GM12878 (cell line): ENCODE results near the gene ZSCAN4. TPM values are rescaled to one million over a fixed set of nuclear protein-coding genes. Genes with fewer than 3 reads are reported as not detected.

Source experiments
- ATAC-seq: fragments of 200-7000 bp; cut with Tn5 transposase; 3 replicates; pipeline ENCODE4 v1.9.1; 2020; ENCODE audit warnings: mild to moderate bottlenecking, moderate library complexity
- BruUV-seq: library from RNA; stranded (reverse); fragments of 400-500 nt; replicated peaks from 2 replicates; lab custom pipeline; 2021; lab: Mats Ljungman, UMichigan
- CTCF ChIA-PET: fragments of 300-600 bp; sonication (Branson Sonifier 250); formaldehyde crosslinking; extraction: SDS; loops from one replicate; lab custom pipeline; 2021; ENCODE audit warnings: inconsistent platforms; lab: Yijun Ruan, JAX
- POLR2A ChIA-PET: fragments of 350-600 bp; formaldehyde crosslinking; extraction: SDS; loops from one replicate; lab custom pipeline; 2021; ENCODE audit warnings: inconsistent platforms; lab: Charles Lee
- RAD21 ChIA-PET: fragments of 300-600 bp; sonication (Branson Sonifier 250); formaldehyde crosslinking; loops from one replicate; lab custom pipeline; 2023; ENCODE audit warnings: antibody characterized with exemption; ENCODE audit not compliant: unreplicated experiment; lab: Charles Lee
- SMC1A ChIA-PET: fragments of 300-600 bp; sonication (Branson Sonifier 250); formaldehyde crosslinking; loops from one replicate; lab custom pipeline; 2023; ENCODE audit not compliant: unreplicated experiment, uncharacterized antibody; lab: Charles Lee
- DNase-seq: peaks from one replicate; pipeline ENCODE4 v3.0.0-alpha.2; 2011; ENCODE audit warnings: low read depth, low spot score
- FAIRE-seq: peaks from 3 replicates; lab custom pipeline; 2011; peaks lifted over from hg19 to GRCh38; lab: Jason Lieb, UNC
- H2AFZ ChIP-seq: 2 replicates; pipeline ENCODE4 v1.6.0; 2011; ENCODE audit warnings: low read depth, low read length, control low read depth; ENCODE audit not compliant: control insufficient read depth
- H3K27ac ChIP-seq: 2 replicates; pipeline ENCODE4 v1.5.1; 2011; ENCODE audit warnings: control low read depth; ENCODE audit not compliant: control insufficient read depth, insufficient read depth
- H3K27me3 ChIP-seq, 2 experiments: replicated peaks in 1 of 2; 2 replicates each; pipeline versions ENCODE4 v1.6.0 to v1.6.1; 2011; ENCODE audit warnings: low read length in 1 of 2; ENCODE audit not compliant: control insufficient read depth in 2 of 2, insufficient read depth in 2 of 2
- H3K36me3 ChIP-seq, 2 experiments: 2 replicates each; pipeline ENCODE4 v1.5.1; 2011; ENCODE audit warnings: low read length in 1 of 2; ENCODE audit not compliant: control insufficient read depth in 2 of 2, insufficient read depth in 2 of 2
- H3K4me1 ChIP-seq: 2 replicates; pipeline ENCODE4 v1.6.1; 2011; ENCODE audit warnings: mild to moderate bottlenecking, low read length, moderate library complexity, mixed read lengths; ENCODE audit not compliant: control insufficient read depth, insufficient read depth
- H3K4me2 ChIP-seq: 2 replicates; pipeline ENCODE4 v1.6.0; 2011; ENCODE audit warnings: control low read depth; ENCODE audit not compliant: control insufficient read depth, insufficient read depth
- H3K4me3 ChIP-seq: fragments of 200-600 bp; sonication (generic); 2 replicates; pipeline ENCODE4 v1.5.1; 2016
- H3K79me2 ChIP-seq: 2 replicates; pipeline ENCODE4 v1.6.0; 2011; ENCODE audit warnings: low read length; ENCODE audit not compliant: control insufficient read depth, insufficient read depth
- H3K9ac ChIP-seq: 2 replicates; pipeline ENCODE4 v1.8.0; 2011; ENCODE audit warnings: low read length, control low read depth, mixed read lengths; ENCODE audit not compliant: control insufficient read depth, insufficient read depth
- H3K9me3 ChIP-seq: replicated peaks from 3 replicates; pipeline ENCODE4 v1.5.1; 2011; ENCODE audit warnings: mild to moderate bottlenecking, low read length; ENCODE audit not compliant: control insufficient read depth, insufficient read depth
- H4K20me1 ChIP-seq: 2 replicates; pipeline ENCODE4 v1.6.0; 2011; ENCODE audit not compliant: control insufficient read depth, insufficient read depth
- BCL11A ChIP-seq: IDR thresholded peaks from 2 replicates; pipeline ENCODE4 v1.6.1; 2011; ENCODE audit warnings: low read depth, low read length
- BHLHE40 ChIP-seq, 2 experiments: fragments of 450-650 bp in 1 of 2; IDR thresholded peaks; 2 replicates each; pipeline ENCODE4 v1.6.1; 2011 to 2017; ENCODE audit warnings: low read depth in 2 of 2, borderline replicate concordance in 1 of 2, improper control_type of control experiment in 1 of 2, low read length in 1 of 2, mild to moderate bottlenecking in 1 of 2
- CBFB ChIP-seq: IDR thresholded peaks from 2 replicates; pipeline ENCODE4 v1.6.1; 2016; ENCODE audit warnings: antibody characterized with exemption, low read depth
- CREB1 ChIP-seq: IDR thresholded peaks from 2 replicates; pipeline ENCODE4 v1.6.1; 2012; ENCODE audit warnings: low read depth, mild to moderate bottlenecking, inconsistent platforms
- CREM ChIP-seq: IDR thresholded peaks from 2 replicates; pipeline ENCODE4 v1.6.1; 2014; ENCODE audit warnings: antibody characterized with exemption, low read depth
- GABPA ChIP-seq: IDR thresholded peaks from 2 replicates; pipeline ENCODE4 v1.6.1; 2014; ENCODE audit warnings: antibody characterized with exemption, low read depth, mild to moderate bottlenecking, inconsistent platforms
- IKZF1 ChIP-seq: fragments of 450-650 bp; conservative IDR thresholded peaks from 2 replicates; pipeline ENCODE4 v1.6.1; 2017; ENCODE audit warnings: antibody characterized with exemption, mild to moderate bottlenecking
- MXI1 ChIP-seq: fragments of 150-350 bp; IDR thresholded peaks from 2 replicates; pipeline ENCODE4 v1.6.1; 2011; ENCODE audit warnings: low read depth, mild to moderate bottlenecking, inconsistent platforms, low read length, improper control_type of control experiment
- NFYB ChIP-seq: IDR thresholded peaks from 2 replicates; pipeline ENCODE4 v1.6.1; 2011; ENCODE audit warnings: low read depth, mild to moderate bottlenecking, low read length, improper control_type of control experiment, moderate library complexity; ENCODE audit not compliant: insufficient read depth
- NR2C1 ChIP-seq: fragments of 450-650 bp; IDR thresholded peaks from 2 replicates; pipeline ENCODE4 v1.6.1; 2017; ENCODE audit warnings: antibody characterized with exemption, mild to moderate bottlenecking, moderate library complexity
- POLR2A ChIP-seq: IDR thresholded peaks from 2 replicates; pipeline ENCODE4 v1.6.1; 2011; ENCODE audit warnings: low read depth, mild to moderate bottlenecking, low read length
- POLR2AphosphoS5 ChIP-seq: IDR thresholded peaks from 2 replicates; pipeline ENCODE4 v1.6.1; 2011; ENCODE audit warnings: mild to moderate bottlenecking, low read length, inconsistent platforms
- RB1 ChIP-seq: fragments of 450-650 bp; formaldehyde crosslinking; IDR thresholded peaks from 2 replicates; pipeline ENCODE4 v1.6.1; 2017; ENCODE audit warnings: mild to moderate bottlenecking, borderline replicate concordance
- RBBP5 ChIP-seq: fragments of 200-600 bp; sonication (generic); conservative IDR thresholded peaks from 2 replicates; pipeline ENCODE4 v1.6.1; 2016
- SIN3A ChIP-seq: IDR thresholded peaks from 2 replicates; pipeline ENCODE4 v1.6.1; 2012; ENCODE audit warnings: low read depth, low read length, improper control_type of control experiment
- WGBS: methylation state at CpG from one replicate; pipeline ENCODE4 v1.1.6; 2016; ENCODE audit warnings: low lambda C conversion rate; ENCODE audit not compliant: insufficient replicate concordance, insufficient coverage; ENCODE audit errors: missing lambda C conversion rate; 5-methylcytosine and 5-hydroxymethylcytosine counted together
- in situ Hi-C: fragments of 300-500 bp; cut with MboI; formaldehyde crosslinking; loops from 9 replicates; pipeline ENCODE4 v1.14.3; 2018; ENCODE audit warnings: mixed read lengths
- intact Hi-C: fragments of 100-400 bp; cut with micrococcal nuclease; formaldehyde crosslinking; loops from one replicate; pipeline ENCODE4 v1.14.2; 2022; ENCODE audit not compliant: unreplicated experiment
- polyA plus RNA-seq, 11 experiments: library from polyadenylated mRNA; depleted of rRNA in 4 of 11; unstranded in 6 of 11; stranded (reverse) in 5 of 11; fragments of >200 nt; fragmentation: Nextera tagmentation in 4 of 11; fragmentation: Illumina TruSeq in 1 of 11; extraction: Ambion mirVana in 4 of 11; extraction: Trizol in 1 of 11; gene quantifications; 1 replicate in 1 of 11; 2 replicates in 10 of 11; pipeline versions ENCODE4 v1.2.1 to v1.2.3, GENCODE V29; 2011 to 2016; ENCODE audit warnings: inconsistent platforms in 2 of 11, missing spikeins in 2 of 11, low read depth in 1 of 11
- total RNA-seq, 4 experiments: library from RNA; depleted of rRNA in 3 of 4; stranded (reverse); fragments of >200 nt in 3 of 4; fragmentation: Illumina TruSeq in 1 of 4; extraction: Trizol in 1 of 4; gene quantifications; 2 replicates each; pipeline versions ENCODE4 v1.2.1 to v1.2.3, GENCODE V29; 2013 to 2021
- TF ChIP-seq, protein P1 (sequence below): fragments of 450-650 bp; IDR thresholded peaks from 2 replicates; pipeline ENCODE4 v1.6.1; 2017; ENCODE audit warnings: low read depth, mild to moderate bottlenecking, moderate library complexity
- TF ChIP-seq, protein P2 (sequence below), 3 experiments: IDR thresholded peaks in 2 of 3; conservative IDR thresholded peaks in 1 of 3; 2 replicates each; pipeline ENCODE4 v1.5.1; 2011; ENCODE audit warnings: low read depth in 3 of 3, low read length in 3 of 3, mild to moderate bottlenecking in 3 of 3, control low read depth in 2 of 3, moderate library complexity in 2 of 3, inconsistent platforms in 1 of 3, mixed read lengths in 1 of 3; ENCODE audit not compliant: control insufficient read depth in 2 of 3, insufficient read depth in 1 of 3; ENCODE audit errors: extremely low read depth in 1 of 3
- TF ChIP-seq, protein P3 (sequence below): IDR thresholded peaks from 2 replicates; pipeline ENCODE4 v1.6.1; 2012; ENCODE audit warnings: low read depth, low read length, improper control_type of control experiment

The ZSCAN4 gene
- total and polyA plus RNA-seq, 10 of the 15 experiments (the other 5 are each of a cell fraction or from before 2014, with no cell fraction given) = 0.04 to 0.10 (median 0.06) TPM; not detected in 7

DNA sequence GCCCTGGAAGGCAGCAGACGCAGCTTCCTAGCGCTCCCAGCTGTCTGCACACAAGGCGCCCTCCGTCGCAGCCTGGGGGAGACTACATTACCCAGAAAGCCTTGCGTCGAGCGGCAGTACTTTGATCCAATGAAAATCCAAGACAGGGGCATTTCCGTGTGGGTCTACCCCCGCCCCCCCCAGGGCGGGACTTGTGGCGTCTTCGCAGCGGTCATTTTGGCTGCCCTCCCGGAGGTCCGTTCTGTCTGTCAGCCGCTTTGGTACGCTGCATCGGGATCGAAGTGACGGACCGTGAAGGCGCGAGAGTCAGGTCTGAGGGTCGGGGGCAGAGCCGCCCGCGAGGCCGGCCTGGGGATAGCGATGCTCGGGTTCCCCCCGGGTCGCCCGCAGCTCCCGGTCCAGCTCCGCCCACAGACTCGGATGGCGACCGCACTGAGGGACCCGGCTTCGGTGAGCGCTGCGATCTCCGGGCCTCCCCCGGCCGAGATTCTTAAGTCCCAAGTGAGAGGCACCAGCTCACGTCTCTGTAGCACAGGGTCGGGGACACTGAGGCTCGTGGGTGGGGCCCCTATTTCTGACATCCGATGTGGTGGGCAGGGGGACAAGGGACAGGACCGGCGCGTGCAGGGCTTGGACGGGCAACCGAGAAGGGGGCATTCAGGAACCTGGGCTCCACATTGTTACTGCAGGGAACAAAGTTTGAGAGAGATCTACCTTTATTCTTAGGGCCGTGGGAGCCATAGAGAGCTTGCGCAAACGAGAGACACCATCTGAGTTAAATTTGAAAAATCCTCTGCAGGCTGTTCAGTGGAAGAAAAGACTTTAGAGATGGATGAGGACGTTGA lies 35.5 kb upstream of the ZSCAN4 start, which contains the start of gene ZNF211:
TSS of gene ZNF211 (plus strand) at position 182 of the 845 bp plus-strand sequence. CDS start at position 361, 179 bp downstream.
- 5% methylated on average over 58 of the region's 59 CpGs for WGBS
- H4K20me1 ChIP-seq = no peaks in the 10 kb centered on the region
- DNase-seq (peak; percentile 82), ATAC-seq (peak; percentile 100), FAIRE-seq (peak; percentile 92)
- H3K9ac ChIP-seq = peak within 1 kb of the TSS; percentile 81
- in situ Hi-C loops = no loop called here
- no peaks in the 10 kb centered on the region; the same call in 1 of the 2 replicates for H3K4me1 ChIP-seq
- intact Hi-C loops = loop anchor here (2.0 kb wide), 1 partner anchor 54 kb away; the partner anchor contains the start of gene ZNF416
- peak within 1 kb of the TSS; percentile 91 for H3K4me2 ChIP-seq
- no TSS peak for BruUV-seq
- no peaks in the 10 kb centered on the region for H3K27me3 ChIP-seq
- H3K79me2 ChIP-seq = no peaks in the 10 kb centered on the region; the same call in 1 of the 2 replicates
- ChIA-PET POLR2A (interaction anchor here (0.6 to 1.4 kb wide), 3 partner anchors 19 to 394 kb away, joined by 3 to 4 read pairs (median 3); partner anchors contain the start of gene ZNF134), RAD21 (interaction anchor here (0.8 to 1.7 kb wide), 2 partner anchors 49 to 95 kb away, joined by 3 to 4 read pairs; partner anchors contain the start of gene ZNF551), SMC1A (interaction anchor here (1.0 to 1.2 kb wide), 2 partner anchors 49 to 139 kb away, joined by 3 to 4 read pairs; partner anchors contain the start of gene ZNF551), CTCF (interaction anchor here (1.0 to 1.5 kb wide), 4 partner anchors 48 to 282 kb away, joined by 3 to 4 read pairs (median 3); partner anchors contain the start of gene ZNF551)
- peak within 1 kb of the TSS; percentile 88 for H2AFZ ChIP-seq
- H3K27ac ChIP-seq = peak within 1 kb of the TSS; percentile 30
- no peaks in the 10 kb centered on the region; a peak in 1 of 4 replicates for H3K36me3 ChIP-seq
- peaks cover 8% of the 10 kb centered on the region for H3K9me3 ChIP-seq
- peak within 1 kb of the TSS; percentile 92 for H3K4me3 ChIP-seq
- no peak for TF ChIP-seq CBFB
- TF ChIP-seq MXI1 = peak; percentile 10; the same call in 1 of the 2 replicates
- TF ChIP-seq, protein P1, sequence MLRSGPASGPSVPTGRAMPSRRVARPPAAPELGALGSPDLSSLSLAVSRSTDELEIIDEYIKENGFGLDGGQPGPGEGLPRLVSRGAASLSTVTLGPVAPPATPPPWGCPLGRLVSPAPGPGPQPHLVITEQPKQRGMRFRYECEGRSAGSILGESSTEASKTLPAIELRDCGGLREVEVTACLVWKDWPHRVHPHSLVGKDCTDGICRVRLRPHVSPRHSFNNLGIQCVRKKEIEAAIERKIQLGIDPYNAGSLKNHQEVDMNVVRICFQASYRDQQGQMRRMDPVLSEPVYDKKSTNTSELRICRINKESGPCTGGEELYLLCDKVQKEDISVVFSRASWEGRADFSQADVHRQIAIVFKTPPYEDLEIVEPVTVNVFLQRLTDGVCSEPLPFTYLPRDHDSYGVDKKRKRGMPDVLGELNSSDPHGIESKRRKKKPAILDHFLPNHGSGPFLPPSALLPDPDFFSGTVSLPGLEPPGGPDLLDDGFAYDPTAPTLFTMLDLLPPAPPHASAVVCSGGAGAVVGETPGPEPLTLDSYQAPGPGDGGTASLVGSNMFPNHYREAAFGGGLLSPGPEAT = no peak
- TF ChIP-seq, protein P2, sequence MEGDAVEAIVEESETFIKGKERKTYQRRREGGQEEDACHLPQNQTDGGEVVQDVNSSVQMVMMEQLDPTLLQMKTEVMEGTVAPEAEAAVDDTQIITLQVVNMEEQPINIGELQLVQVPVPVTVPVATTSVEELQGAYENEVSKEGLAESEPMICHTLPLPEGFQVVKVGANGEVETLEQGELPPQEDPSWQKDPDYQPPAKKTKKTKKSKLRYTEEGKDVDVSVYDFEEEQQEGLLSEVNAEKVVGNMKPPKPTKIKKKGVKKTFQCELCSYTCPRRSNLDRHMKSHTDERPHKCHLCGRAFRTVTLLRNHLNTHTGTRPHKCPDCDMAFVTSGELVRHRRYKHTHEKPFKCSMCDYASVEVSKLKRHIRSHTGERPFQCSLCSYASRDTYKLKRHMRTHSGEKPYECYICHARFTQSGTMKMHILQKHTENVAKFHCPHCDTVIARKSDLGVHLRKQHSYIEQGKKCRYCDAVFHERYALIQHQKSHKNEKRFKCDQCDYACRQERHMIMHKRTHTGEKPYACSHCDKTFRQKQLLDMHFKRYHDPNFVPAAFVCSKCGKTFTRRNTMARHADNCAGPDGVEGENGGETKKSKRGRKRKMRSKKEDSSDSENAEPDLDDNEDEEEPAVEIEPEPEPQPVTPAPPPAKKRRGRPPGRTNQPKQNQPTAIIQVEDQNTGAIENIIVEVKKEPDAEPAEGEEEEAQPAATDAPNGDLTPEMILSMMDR (IDR thresholded peaks at IDR 0.05 in 2 of 3, conservative IDR thresholded peaks at IDR 0.05 in 1 of 3; ENCODE audit: control insufficient read depth in 2 of 3, extremely low read depth in 1 of 3, insufficient read depth in 1 of 3, low read depth in 3 of 3, low read length in 3 of 3) = 0 out of 6 replicates have a peak, but pooled peaks of 1 of the 3 experiments have one; percentile 6
- 0 out of 2 replicates have a peak, but pooled peaks have one; percentile 7 for TF ChIP-seq BCL11A
- TF ChIP-seq CREB1 = peak; percentile 82
- peak; percentile 87; the same call in 1 of the 2 replicates for TF ChIP-seq CREM
- peak in 1 of 2 experiments; percentile 35; a peak in 1 of 4 replicates for TF ChIP-seq BHLHE40 (IDR thresholded peaks at IDR 0.05; ENCODE audit: borderline replicate concordance in 1 of 2, low read depth in 2 of 2, low read length in 1 of 2)
- peak; percentile 28; the same call in 1 of the 2 replicates for TF ChIP-seq SIN3A
- TF ChIP-seq RBBP5 = 0 out of 2 replicates have a peak, but pooled peaks have one; percentile 48
- TF ChIP-seq POLR2AphosphoS5 = peak; percentile 67; the same call in 1 of the 2 replicates
- TF ChIP-seq POLR2A = peak; percentile 82
- peak; percentile 94 for TF ChIP-seq GABPA
- TF ChIP-seq, protein P3, sequence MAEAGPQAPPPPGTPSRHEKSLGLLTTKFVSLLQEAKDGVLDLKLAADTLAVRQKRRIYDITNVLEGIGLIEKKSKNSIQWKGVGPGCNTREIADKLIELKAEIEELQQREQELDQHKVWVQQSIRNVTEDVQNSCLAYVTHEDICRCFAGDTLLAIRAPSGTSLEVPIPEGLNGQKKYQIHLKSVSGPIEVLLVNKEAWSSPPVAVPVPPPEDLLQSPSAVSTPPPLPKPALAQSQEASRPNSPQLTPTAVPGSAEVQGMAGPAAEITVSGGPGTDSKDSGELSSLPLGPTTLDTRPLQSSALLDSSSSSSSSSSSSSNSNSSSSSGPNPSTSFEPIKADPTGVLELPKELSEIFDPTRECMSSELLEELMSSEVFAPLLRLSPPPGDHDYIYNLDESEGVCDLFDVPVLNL = no peak
- TF ChIP-seq IKZF1 = peak; percentile 88
- TF ChIP-seq NR2C1 = peak; percentile 71
- TF ChIP-seq RB1 = peak; percentile 20; the same call in 1 of the 2 replicates
- peak; percentile 85 for TF ChIP-seq NFYB
